ENCODE data around the gene KCTD21.
A peak's percentile ranks its signal among the peaks of the same experiment; 100 is the strongest.

Gene KCTD21

GRCh38 chr11:78202733-78203167, 14.3 kb upstream of the KCTD21 start:
- DNase-seq (ENCODE audit: low read depth in 2 of 2, low spot score in 1 of 2): peak; percentile 16 to 28

GRCh38 chr11:78201096-78201818, 12.8 kb upstream of the KCTD21 start:
- no peak for DNase-seq (ENCODE audit: low read depth in 2 of 2, low spot score in 1 of 2)

GRCh38 chr11:78200553-78200952, 12.1 kb upstream of the KCTD21 start:
- DNase-seq (ENCODE audit: low read depth in 2 of 2, low spot score in 1 of 2): no peak

GRCh38 chr11:78200061-78200460, 11.6 kb upstream of the KCTD21 start:
- no peak for DNase-seq (ENCODE audit: low read depth in 2 of 2, low spot score in 1 of 2)

DNA sequence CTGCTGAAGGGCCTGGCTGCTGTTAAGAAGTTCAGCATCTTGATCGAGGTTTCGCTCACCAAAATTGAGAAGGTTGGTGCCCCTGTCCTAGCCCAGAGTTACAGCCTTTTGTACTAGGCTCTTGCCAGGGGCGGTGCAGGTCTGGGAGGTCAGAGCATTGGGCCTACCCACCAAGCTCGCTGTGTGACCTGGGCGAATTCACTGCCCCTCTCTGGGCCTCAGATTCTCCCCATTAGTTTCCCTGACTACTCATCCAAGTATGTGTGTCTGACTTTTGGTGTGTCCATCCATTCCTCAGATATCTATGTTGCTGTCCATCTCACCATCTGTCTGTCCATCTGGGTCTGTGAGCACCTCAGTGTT, 11.2 kb upstream of the KCTD21 start:
- DNase-seq (ENCODE audit: low read depth in 2 of 2, low spot score in 1 of 2): no peak

DNA sequence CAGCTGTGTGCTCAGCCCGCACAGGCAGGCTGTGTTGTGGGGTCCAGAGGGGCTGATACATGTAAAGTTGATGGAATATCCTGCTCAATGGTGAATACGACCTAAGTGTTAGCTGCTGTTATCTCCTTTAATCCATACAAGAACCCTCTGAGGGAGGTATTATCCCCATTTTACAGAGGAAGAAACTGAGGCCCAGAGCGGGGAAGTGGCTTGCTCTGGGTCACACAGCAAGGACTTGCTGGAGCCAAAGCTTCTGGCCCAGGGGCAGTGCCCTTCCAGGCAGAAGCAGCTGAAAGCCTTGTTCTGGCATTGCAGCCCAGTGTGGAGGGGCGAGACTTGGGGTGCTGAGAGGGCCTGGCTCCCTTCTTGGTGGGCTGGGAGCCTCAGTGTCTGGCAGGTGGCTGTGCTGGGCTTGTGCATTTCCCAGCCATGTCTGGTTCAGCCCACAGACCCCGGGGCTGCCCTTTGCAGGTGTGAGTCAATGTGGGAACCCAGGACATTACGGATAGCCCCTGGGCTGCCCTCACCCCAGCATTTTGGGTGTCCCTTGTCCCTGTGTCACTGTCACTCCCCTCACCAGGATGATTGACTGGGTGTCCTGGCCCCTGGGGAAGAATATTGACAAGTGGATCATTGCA, 10.7 kb upstream of the KCTD21 start:
- no peak for DNase-seq (ENCODE audit: low read depth in 2 of 2, low spot score in 1 of 2)

GRCh38 chr11:78197816-78198215, 9.4 kb upstream of the KCTD21 start:
- DNase-seq (ENCODE audit: low read depth in 2 of 2, low spot score in 1 of 2): no peak

DNA sequence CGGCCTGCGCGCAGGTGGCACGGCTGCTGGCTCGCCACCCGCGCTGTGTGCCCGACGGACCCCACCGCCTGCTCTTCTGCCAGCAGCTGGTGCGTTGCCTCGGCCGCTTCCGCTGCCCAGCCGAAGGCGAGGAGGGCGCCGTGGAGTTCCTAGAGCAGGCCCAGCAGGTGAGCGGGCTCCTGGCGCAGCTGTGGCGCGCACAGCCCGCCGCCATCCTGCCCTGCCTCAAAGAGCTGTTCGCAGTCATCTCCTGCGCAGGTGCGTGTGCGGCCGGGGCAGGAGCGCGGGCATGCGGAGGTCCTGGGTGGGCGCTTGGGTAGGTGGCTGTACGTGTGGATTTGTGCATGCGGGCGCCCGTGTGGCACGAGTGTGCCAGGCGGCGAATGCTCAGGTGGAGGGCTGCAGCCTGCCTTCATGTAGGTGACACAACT, 8.2 kb upstream of the KCTD21 start:
- no peak for DNase-seq (ENCODE audit: low read depth in 2 of 2, low spot score in 1 of 2)

GRCh38 chr11:78195917-78196560, 7.6 kb upstream of the KCTD21 start:
- no peak for DNase-seq (ENCODE audit: low read depth in 2 of 2, low spot score in 1 of 2)

DNA sequence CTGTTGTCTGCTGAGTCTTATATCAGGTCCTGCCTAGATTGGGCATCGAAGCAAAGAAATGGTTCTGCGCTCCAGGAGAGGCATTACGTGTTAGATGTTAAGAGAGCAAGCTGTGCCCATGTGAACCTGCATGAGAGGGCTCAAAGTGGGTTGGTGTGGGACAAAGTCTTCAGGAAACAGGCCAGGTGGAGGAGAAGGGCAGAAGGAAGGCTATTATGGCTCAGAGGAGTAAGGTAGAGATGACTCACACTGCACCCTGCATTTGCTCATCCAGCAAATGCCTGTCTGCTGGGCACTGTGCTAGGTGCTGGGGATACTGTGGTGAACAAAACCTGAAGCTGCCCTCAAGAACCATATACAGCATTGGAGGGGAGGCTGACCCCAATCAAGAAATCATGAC, 6.1 kb upstream of the KCTD21 start:
- no peak for DNase-seq (ENCODE audit: low read depth in 2 of 2, low spot score in 1 of 2)

GRCh38 chr11:78193806-78194205, 5.4 kb upstream of the KCTD21 start:
- DNase-seq (ENCODE audit: low read depth in 2 of 2, low spot score in 1 of 2): no peak

DNA sequence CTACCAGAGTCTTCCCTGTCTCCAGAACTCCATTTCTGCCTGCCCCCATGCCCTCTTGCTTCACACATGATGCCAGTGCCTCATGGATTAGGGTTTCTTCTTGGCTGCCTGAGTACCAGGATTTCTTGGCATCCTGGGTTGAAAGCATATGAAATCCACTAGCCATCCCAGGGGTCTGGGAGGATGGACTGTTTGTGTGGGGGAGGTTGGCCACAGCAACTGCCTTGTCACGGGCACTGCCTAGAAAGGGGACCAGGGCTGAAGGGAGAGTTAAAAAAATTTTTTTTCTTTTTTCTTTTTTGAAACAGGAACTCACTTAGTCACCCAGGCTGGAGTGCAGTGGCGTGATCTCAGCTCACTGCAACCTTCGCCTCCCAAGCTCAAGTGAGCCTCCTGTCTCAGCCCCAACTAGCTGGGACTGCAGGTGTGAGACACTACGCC, 4.5 kb upstream of the KCTD21 start:
- DNase-seq (ENCODE audit: low read depth in 2 of 2, low spot score in 1 of 2): no peak

DNA sequence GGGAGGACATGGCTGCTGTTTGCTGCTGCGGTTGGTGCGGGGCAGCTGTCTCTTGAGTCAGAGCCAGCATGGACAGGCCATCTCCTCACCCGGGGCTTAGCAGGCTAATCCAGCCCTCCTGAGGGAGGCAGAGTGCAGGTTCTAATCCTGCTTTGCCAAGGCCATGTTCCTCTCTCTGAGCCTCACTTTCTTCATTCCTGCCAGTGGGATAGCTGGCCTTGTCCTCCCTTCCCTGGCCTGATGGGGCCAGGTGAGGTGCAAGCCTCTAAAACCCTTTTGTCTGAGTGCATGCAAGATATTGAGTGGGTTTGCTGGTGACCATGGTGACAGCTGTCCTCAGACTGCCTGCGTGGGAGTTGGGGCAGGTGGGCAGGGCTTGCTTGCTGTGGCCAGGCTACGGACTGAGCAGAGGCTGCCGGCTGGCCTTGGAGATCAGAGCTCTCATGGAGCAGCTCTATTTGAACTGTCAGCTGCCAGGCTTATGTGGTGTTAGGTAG, 3.8 kb upstream of the KCTD21 start:
- DNase-seq (ENCODE audit: low read depth in 2 of 2, low spot score in 1 of 2): no peak

- DNase-seq (ENCODE audit: low read depth in 2 of 2, low spot score in 1 of 2): no peak
Observed at GRCh38 chr11:78190871-78191538, 2.6 kb upstream of the KCTD21 start.

- DNase-seq (ENCODE audit: low read depth in 2 of 2, low spot score in 1 of 2): no peak
Observed at GRCh38 chr11:78190374-78190773, 1.9 kb upstream of the KCTD21 start.

DNA sequence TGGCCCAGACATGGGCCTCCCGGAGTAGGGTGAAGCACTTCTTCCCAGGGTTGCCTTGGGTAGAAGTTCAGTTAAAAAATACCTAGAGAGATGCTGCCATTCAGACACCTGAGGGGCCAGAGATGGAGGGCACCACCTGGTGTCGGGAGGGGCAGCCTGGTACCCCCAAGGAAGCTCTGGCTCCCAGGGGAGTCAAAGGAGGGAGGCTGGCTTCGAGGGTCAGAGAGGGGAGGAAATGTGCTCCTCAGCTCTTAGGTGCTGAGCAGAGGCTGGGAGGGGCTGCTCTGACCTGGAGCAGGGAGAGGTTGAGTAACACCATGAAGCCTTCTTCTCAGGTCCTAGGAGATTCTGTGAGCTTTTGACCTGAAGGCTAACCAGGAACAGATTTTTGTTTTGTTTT, 1.4 kb upstream of the KCTD21 start:
- no peak for DNase-seq (ENCODE audit: low read depth in 2 of 2, low spot score in 1 of 2)

DNA sequence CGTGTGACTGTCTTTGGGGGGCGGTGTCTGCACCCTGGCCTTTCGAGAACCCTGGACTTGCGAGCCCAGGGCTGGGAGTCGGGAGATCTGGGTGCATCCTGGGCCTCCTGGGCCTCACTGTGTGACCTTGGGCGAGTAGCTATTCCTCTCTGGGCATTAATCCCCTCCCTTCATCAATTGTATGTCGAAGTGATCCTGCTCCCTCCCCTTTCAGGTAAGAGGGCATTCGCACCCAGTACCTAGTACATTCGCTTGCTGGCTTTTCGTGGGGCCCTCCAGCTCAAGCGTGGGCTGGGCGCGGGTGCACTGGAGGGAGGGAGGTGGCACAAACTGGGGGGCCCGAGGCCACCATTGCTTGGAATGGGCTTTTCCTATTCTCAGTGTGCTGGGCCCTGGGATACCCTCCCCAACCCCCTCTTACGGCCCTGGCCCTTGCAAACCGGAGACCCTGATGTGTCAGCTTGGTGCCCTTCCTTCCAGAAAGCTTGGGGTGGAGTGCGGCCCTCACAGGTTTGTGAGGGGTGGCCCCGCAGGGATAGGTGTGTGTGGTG, 823 bp upstream of the KCTD21 start:
- DNase-seq (ENCODE audit: low read depth in 2 of 2, low spot score in 1 of 2): no peak

DNA sequence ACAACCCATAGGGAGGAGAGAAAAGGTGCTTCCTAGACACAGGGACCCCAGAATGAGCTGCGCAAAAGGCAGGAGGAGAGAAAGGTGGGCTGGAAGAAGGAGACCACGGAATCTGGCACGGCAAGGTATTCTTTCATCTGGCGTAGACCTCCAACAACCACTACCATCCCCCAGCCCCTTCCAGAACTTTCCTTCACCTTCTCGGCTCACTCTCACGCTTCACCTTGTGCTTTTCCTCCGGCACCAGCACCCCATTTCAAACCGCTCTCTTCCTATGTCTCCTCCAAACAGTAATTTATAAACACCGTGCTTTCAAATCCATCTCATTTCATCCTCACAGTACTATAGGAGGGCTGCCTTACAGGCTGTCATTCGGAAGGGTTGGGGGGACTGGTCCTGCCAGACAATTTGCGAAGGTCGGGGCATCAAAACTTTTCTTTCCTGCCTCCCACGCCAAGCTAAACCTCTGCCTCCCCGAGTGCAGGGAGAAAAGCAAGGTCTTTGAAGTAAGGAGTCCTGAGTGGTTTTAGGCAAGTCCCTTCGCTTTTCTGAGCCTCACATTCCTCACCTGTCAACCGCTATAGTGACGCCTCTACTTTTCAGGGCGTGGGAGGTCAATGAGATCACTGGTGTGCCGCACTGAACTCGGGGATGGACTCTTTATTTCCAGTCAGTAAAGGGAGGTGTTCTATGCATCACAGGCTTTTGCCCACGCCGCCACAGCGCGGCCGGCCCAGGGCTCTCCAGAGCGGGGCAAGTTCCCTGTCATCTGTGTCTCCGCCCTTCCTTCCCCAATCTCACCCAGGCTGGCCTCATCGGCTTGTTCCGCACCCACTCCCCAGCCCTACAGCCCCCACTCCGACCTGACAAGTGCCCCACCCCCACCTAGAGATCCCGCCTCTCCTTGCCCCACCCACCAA, 800 bp downstream of the KCTD21 start:
- peak; percentile 38 to 40 for DNase-seq (ENCODE audit: low read depth in 2 of 2, low spot score in 1 of 2)

DNA sequence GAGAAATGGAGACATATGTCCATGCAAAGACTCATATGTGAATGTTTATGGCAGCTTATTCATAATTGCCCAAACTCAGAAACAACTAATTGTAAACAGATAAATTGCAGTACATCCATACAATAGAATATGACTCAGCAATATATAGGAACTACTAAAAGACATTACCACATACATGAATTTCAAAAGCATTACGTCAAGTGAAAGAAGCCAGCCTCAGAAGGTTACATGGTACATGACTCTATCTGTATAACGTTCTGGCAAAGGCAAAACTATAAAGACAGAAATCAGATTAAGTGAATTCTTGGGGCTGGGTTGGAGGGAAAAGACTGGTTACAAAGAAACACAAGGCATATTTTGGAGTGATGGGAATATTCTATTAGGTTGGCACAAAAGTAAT, 7.2 kb downstream of the KCTD21 start:
- no peak for DNase-seq (ENCODE audit: low read depth in 2 of 2, low spot score in 1 of 2)

- DNase-seq (ENCODE audit: low read depth in 2 of 2, low spot score in 1 of 2): no peak
Observed at GRCh38 chr11:78180751-78181150, 7.7 kb downstream of the KCTD21 start.

Data from stimulated activated CD8-positive, alpha-beta memory T cell treated with anti-CD3 and anti-CD28 coated beads, Interleukin-4, amount 100 ng/mL, for 1 hour (primary cell).